ENCODE data around the gene DNAAF3. TPM values are rescaled to one million over a fixed set of nuclear protein-coding genes. Genes with fewer than 3 reads are reported as not detected.
"Not testable (repeated sequence)": the region's sequence is repeated elsewhere in the genome, so short reads cannot be mapped to it uniquely, and the experiment has no call there.

DNAAF3 gene
- total RNA-seq, 1 donor from 2014 or later = 12.2 TPM

DNA sequence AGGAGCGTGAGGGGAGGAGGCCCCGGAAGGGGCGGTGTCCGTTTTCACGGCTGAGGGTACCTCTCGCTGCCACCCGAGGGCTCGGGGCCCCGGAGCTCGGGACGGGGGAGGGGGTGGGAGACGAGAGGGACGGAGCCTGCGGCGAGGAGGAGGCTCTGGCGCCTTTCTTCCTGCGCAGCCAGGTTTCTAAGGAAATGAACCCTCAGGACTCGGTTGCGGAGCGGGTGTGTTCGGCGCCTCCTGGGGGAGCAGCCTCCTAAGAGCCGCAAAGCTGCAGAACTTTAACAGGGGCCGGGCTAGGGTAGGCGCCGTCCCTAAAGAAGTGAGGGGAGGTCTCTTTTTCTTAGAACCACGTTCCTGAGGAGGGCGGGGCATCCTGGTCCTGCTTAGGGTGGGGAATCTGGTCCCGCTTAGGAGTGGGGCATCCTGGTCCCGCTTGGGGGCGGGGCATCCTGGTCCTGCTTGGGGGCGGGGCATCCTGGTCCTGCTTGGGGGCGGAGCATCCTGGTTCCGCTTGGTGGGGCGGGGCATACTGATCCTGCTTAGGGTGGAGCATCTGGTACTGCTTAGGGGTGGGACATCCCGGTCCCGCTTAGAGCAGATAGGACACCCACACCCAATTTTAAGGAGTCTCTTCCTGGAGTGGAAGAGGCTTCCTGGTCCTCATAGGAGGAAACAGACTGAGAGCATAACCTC lies 7.4 kb upstream of the DNAAF3 start:
- Mint-ChIP-seq H3K4me1 (ENCODE audit: unreplicated experiment) (no peaks in the 10 kb centered on the region), H3K4me3 (peak overlapping the region; percentile 57), H3K27me3 (peaks cover 93% of the 10 kb centered on the region), H3K36me3 (no peaks in the 10 kb centered on the region), H3K9me3 (no peaks in the 10 kb centered on the region), H3K27ac (no peak overlapping the region)
- no peak for DNase-seq (ENCODE audit: extremely low spot score, unreplicated experiment)
- TF ChIP-seq, protein P1, sequence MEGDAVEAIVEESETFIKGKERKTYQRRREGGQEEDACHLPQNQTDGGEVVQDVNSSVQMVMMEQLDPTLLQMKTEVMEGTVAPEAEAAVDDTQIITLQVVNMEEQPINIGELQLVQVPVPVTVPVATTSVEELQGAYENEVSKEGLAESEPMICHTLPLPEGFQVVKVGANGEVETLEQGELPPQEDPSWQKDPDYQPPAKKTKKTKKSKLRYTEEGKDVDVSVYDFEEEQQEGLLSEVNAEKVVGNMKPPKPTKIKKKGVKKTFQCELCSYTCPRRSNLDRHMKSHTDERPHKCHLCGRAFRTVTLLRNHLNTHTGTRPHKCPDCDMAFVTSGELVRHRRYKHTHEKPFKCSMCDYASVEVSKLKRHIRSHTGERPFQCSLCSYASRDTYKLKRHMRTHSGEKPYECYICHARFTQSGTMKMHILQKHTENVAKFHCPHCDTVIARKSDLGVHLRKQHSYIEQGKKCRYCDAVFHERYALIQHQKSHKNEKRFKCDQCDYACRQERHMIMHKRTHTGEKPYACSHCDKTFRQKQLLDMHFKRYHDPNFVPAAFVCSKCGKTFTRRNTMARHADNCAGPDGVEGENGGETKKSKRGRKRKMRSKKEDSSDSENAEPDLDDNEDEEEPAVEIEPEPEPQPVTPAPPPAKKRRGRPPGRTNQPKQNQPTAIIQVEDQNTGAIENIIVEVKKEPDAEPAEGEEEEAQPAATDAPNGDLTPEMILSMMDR (conservative IDR thresholded peaks at IDR 0.05) = no peak

DNA sequence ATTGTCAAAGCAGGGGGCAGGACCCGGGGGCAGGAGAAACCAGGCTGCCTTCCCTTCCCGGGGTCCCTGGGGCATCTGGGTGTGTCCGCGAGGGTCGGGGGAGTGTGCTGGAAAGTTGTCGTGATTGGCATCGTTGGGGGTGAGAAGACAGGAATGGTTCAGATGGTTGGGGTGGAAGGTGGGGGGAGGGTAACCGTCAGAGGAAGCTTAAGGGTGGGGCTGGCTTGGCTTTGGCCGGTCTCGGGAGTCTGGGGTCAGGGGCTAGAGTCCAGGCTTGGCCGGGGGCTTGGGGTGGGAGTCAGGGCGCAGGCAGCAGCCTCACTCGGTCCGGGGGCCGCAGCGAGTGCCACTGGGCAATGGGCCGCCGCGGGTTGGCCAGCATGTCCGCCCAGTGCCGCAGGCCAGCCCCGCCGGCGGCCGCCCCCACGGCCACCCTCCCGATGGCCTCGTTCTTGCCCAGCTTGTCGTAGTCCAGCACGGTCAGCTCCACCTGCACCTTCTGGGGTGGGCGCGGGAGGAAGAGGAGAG lies 6.8 kb upstream of the DNAAF3 start:
- Mint-ChIP-seq H3K9me3 (no peaks in the 10 kb centered on the region), H3K4me1 (ENCODE audit: unreplicated experiment) (no peaks in the 10 kb centered on the region), H3K4me3 (peak overlapping the region; percentile 68), H3K27me3 (peaks cover 88% of the 10 kb centered on the region), H3K27ac (no peak overlapping the region), H3K36me3 (no peaks in the 10 kb centered on the region)
- TF ChIP-seq, protein P1 (conservative IDR thresholded peaks at IDR 0.05) = no peak
- no peak for DNase-seq (ENCODE audit: extremely low spot score, unreplicated experiment)

DNA sequence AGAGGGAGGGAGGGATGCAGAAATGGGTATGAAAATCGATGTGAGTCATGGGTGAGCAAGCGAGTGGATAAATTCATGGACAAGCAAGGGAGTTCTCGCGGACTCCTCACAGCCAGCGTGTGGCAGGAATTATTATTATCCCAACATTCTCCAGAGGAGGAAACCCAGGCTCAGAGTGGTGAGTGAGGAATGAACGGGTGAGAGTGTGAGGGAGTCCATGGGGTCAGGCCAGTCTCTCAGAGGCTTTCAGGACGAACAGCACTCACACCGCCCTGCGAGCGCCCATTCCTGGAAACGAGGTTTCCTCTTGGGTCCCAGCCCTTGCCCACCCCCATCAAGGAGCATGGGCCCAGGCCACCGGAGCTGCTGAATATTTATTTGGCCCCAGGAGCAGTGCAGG lies 6.3 kb upstream of the DNAAF3 start:
- TF ChIP-seq, protein P1 (conservative IDR thresholded peaks at IDR 0.05) = no peak
- Mint-ChIP-seq H3K4me1 (ENCODE audit: unreplicated experiment) (no peaks in the 10 kb centered on the region), H3K27me3 (peaks cover 82% of the 10 kb centered on the region), H3K4me3 (peak overlapping the region; percentile 68), H3K9me3 (no peaks in the 10 kb centered on the region), H3K27ac (peak overlapping the region; percentile 21), H3K36me3 (no peaks in the 10 kb centered on the region)
- no peak for DNase-seq (ENCODE audit: extremely low spot score, unreplicated experiment)

DNA sequence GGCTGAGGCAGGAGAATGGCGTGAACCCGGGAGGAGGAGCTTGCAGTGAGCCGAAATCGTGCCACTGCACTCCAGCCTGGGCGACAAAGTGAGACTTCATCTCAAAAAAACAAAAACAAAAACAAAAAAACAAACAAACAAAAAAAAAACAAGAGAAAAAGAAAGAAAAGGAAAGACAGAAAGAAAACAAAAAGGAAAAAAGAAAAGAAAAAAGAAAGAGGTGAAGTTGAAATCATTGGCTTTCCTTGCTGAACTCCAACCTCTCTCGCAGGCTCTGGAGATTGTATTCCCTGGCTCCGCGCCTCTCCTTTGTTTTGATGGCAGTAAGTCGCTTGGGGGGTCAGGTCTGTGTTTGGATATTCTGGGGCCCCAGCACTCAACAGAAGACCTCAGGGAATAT lies 5.9 kb upstream of the DNAAF3 start:
- H3K27ac Mint-ChIP-seq = peak overlapping the region; percentile 21
- not testable (repeated sequence) for DNase-seq (ENCODE audit: extremely low spot score, unreplicated experiment); H3K36me3 Mint-ChIP-seq; H3K4me1 Mint-ChIP-seq (ENCODE audit: unreplicated experiment); H3K9me3 Mint-ChIP-seq
- H3K27me3 Mint-ChIP-seq = peaks cover 78% of the 10 kb centered on the region
- H3K4me3 Mint-ChIP-seq = peak overlapping the region; percentile 68

DNA sequence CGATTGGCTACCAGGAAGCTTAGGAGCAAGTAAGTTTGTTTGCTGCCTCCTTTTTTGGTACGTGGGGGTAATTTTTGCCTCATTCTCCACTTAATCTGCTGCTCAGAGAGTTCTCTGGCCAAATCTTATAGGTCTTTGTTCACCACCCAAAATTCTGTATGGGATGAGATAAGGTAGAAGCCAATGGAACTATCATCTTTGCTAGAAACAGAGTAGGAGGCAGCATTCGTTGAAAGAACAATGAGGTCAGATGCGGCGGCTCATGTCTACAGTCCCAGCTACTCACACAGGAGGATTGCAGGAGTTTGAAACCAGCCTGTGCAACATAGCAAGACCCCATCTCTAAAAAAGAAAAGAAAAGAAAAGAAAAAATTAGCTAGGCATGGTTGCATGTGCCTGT lies 5.0 kb upstream of the DNAAF3 start:
- TF ChIP-seq, protein P1 (conservative IDR thresholded peaks at IDR 0.05) = no peak
- Mint-ChIP-seq H3K9me3 (no peaks in the 10 kb centered on the region), H3K4me1 (ENCODE audit: unreplicated experiment) (peaks cover 8% of the 10 kb centered on the region), H3K4me3 (peak overlapping the region; percentile 68), H3K27me3 (peaks cover 77% of the 10 kb centered on the region), H3K27ac (no peak overlapping the region), H3K36me3 (no peaks in the 10 kb centered on the region)
- no peak for DNase-seq (ENCODE audit: extremely low spot score, unreplicated experiment)

DNA sequence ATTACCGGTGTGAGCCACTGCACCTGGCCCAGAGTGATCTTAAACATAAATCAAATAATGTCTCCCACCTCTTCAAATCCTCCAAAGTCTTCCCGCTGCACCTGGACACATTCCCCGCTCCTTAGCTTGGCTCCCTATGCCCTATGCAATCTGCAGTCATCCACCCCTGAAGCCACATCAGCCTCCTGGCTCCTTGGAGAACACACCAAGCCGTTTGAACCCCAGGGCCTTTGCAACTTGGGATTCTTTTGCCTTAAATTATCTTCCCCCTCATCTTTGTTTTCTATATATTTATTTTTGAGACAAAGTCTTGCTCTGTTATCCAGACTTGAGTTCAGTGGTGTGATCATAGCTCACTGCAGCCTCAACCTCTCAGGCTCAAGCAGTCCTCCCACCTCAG lies 2.7 kb upstream of the DNAAF3 start:
- Mint-ChIP-seq H3K36me3 (no peaks in the 10 kb centered on the region), H3K27ac (no peak overlapping the region), H3K9me3 (no peaks in the 10 kb centered on the region), H3K4me1 (ENCODE audit: unreplicated experiment) (peaks cover 9% of the 10 kb centered on the region), H3K27me3 (peaks cover 64% of the 10 kb centered on the region), H3K4me3 (no peak overlapping the region)
- DNase-seq (ENCODE audit: extremely low spot score, unreplicated experiment) = no peak
- TF ChIP-seq, protein P1 (conservative IDR thresholded peaks at IDR 0.05) = no peak
